GM12872 (cell line): ENCODE results near the gene TRDN.

ENCODE experiments used
- TF ChIP-seq, protein P1 (sequence below): IDR thresholded peaks from 3 replicates; pipeline ENCODE4 v1.5.1; 2011; ENCODE audit warnings: low read depth, mild to moderate bottlenecking, low read length, moderate library complexity; ENCODE audit not compliant: insufficient read depth

TRDN gene

DNA sequence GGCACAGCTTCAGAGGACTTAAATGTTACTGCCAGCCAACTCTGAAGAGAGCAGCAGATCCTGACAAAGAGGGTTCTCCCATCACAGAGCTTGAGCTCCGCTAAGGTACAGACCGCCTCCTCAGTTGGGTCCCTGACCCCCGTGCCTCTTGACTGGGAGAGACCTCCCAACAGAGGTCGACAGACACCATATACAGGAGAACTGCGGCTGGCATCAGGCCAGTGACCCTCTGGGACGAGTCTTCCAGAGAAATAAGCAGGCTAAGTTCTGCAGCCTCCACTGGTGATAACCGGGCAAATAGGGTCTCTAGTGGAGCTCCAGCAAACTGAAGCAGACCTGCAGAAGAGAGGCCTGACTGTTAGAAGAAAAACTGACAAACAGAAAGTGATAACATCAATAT, 453.8 kb downstream of the TRDN start:
- TF ChIP-seq, protein P1, sequence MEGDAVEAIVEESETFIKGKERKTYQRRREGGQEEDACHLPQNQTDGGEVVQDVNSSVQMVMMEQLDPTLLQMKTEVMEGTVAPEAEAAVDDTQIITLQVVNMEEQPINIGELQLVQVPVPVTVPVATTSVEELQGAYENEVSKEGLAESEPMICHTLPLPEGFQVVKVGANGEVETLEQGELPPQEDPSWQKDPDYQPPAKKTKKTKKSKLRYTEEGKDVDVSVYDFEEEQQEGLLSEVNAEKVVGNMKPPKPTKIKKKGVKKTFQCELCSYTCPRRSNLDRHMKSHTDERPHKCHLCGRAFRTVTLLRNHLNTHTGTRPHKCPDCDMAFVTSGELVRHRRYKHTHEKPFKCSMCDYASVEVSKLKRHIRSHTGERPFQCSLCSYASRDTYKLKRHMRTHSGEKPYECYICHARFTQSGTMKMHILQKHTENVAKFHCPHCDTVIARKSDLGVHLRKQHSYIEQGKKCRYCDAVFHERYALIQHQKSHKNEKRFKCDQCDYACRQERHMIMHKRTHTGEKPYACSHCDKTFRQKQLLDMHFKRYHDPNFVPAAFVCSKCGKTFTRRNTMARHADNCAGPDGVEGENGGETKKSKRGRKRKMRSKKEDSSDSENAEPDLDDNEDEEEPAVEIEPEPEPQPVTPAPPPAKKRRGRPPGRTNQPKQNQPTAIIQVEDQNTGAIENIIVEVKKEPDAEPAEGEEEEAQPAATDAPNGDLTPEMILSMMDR = no peak

DNA sequence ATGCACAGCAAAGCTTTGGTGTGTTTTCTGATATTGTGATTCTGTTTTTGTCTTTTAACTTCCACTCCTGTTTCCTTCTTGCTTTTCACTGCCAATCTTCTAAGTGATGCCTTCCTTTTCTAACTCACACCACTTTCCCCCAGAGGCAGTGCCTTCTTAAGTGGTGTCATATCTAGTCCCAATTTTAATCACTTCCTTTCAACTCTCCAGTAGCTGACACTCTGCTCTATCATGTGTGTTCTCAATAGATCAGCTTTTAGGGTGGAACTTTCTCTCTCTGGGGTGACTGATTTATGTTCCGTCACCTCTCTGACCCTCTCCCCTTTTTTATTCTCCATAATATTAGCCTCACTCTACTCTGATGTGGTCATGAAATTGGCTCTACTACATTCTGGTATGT, 460.0 kb downstream of the TRDN start:
- TF ChIP-seq, protein P1 = no peak

DNA sequence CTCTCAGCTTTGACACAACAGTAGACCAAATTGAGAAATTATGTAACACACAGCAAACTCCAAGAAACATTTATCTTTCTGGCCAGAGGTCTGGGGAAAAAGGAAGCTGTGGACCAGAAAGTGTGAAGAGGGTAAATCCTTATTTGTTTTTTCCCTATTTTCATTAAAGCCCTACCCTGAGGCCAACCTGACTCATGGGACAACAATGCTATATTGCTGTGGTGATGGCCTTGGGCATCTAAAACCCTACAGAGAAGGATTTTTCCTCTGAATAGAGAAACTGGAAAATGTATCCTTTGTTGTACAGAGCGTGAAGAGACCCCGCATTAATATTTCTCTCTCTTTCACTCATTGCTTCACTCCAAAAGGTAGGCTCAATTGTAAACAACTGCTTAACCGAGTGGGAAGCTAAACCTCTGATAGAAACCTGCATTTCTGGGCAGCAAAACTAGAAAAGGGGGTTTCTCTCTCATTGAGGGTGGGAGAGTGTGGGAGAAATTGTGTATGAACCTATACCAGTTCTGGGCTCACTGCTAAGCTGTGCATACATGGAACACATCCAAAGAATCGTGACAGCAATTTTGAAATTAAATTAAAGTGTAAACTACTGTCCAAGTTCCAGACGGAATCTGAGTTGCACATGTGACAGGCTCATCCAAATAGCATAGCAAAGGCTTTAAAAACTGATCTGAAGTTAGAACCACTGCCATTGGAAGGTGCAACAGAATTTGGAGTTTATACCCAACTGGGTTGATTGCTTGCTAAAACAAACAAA, 465.2 kb downstream of the TRDN start:
- TF ChIP-seq, protein P1 = no peak

DNA sequence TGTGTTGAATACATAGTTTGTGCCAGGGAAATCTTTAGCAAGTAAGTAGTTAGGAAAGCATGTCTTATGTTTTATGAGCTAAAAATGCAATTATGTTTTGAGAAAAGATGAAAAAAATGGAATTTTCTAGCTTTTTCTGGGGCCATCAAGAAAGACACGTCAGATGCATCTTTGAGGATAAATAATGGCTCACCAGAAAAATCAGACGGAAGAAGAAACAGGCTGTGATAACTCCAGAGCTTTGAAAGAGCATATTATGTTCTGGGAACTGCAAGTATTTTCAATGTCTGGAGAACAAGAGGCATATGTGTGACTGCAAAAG, 467.0 kb downstream of the TRDN start:
- TF ChIP-seq, protein P1 = no peak

DNA sequence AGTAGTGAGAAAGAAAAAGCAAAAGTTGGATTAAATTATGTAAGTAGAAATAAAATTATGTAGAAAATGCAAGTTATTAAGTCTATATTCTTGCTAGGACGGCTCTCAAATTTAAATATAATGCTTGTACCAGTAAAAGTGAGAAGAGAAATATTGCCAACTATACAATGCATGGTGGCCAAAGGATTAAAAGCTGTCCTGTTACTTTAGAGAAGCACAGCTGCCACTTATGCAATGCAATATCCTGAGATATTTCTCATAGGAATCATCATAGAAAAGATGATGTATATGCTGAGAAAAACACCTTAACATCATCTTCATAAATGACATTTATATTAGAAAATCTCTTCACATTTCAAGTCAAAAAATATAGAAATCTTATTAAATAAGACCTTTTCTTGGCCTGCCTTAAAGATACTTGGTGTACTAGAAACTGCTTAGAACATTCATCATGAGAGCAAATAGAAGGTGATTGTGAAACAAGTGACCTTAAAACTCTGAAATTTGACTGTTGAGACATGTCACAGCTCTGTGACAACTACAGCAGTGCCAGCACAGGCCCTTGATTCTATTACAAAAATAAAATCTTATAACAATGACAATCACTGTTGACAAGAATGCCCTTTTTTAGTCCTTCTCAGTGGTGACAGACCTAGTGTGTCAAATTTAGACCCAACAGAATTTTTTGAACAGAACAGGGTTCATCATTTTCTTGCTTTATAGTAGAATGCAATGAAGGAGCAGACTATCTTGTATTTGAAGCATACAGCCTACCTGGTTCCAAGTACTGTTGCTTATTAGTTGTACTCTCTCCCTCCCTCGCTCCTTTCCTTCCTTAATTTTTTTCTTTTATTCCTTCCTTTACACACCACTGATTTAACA, 467.6 kb downstream of the TRDN start:
- TF ChIP-seq, protein P1 = no peak

DNA sequence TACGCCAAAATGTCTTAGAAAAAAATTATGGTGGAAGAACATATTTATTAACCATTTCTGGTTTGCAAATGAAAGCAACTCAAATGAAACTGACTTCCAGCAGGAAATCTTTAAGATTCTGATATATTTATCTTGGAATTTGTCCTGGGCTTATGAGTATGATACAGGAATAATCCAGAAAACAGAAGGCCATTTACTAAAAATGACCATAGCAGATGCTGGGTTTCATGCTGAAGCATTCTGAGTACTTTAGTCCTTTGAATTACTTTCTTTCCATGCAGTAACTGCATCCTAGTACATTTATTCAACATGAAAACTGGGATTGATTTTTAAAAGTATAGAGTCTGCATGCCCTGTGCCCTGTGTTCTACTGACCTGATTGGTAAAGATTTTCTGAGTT, 468.3 kb downstream of the TRDN start:
- TF ChIP-seq, protein P1 = no peak
